Measurements from ENCODE around the gene SLC1A3.

The SLC1A3 gene

GRCh38 chr5:36613241-36613640 is 6.8 kb downstream of the SLC1A3 start:
- Histone ChIP-seq H3K27me3 (replicated peaks; ENCODE audit: control insufficient read depth, insufficient read depth, low read length, poor library complexity, severe bottlenecking) (no peaks in the 10 kb centered on the region), H3K9me3 (ENCODE audit: control insufficient read depth, low read length) (no peaks in the 10 kb centered on the region), H3K27ac (ENCODE audit: insufficient read depth, low read length, poor library complexity, severe bottlenecking) (no peak overlapping the region), H3K4me1 (ENCODE audit: control insufficient read depth, insufficient read depth, low read length, poor library complexity, severe bottlenecking) (no peaks in the 10 kb centered on the region), H3K36me3 (ENCODE audit: control insufficient read depth, insufficient read depth, low read length) (no peaks in the 10 kb centered on the region), H3K4me3 (ENCODE audit: insufficient read depth, low read depth, low read length, poor library complexity, severe bottlenecking) (no peak overlapping the region)
- no peak for DNase-seq

GRCh38 chr5:36613771-36614656 is 7.6 kb downstream of the SLC1A3 start:
- Histone ChIP-seq H3K4me1 (ENCODE audit: control insufficient read depth, insufficient read depth, low read length, poor library complexity, severe bottlenecking) (no peaks in the 10 kb centered on the region), H3K27ac (ENCODE audit: insufficient read depth, low read length, poor library complexity, severe bottlenecking) (no peak overlapping the region), H3K36me3 (ENCODE audit: control insufficient read depth, insufficient read depth, low read length) (no peaks in the 10 kb centered on the region), H3K4me3 (ENCODE audit: insufficient read depth, low read depth, low read length, poor library complexity, severe bottlenecking) (no peak overlapping the region), H3K9me3 (ENCODE audit: control insufficient read depth, low read length) (no peaks in the 10 kb centered on the region), H3K27me3 (replicated peaks; ENCODE audit: control insufficient read depth, insufficient read depth, low read length, poor library complexity, severe bottlenecking) (no peaks in the 10 kb centered on the region)
- DNase-seq: no peak

GRCh38 chr5:36614657-36615308 is 8.4 kb downstream of the SLC1A3 start:
- no peaks in the 10 kb centered on the region for H3K4me1 ChIP-seq (ENCODE audit: control insufficient read depth, insufficient read depth, low read length, poor library complexity, severe bottlenecking)
- no peaks in the 10 kb centered on the region for H3K27me3 ChIP-seq (replicated peaks; ENCODE audit: control insufficient read depth, insufficient read depth, low read length, poor library complexity, severe bottlenecking)
- no peaks in the 10 kb centered on the region for H3K36me3 ChIP-seq (ENCODE audit: control insufficient read depth, insufficient read depth, low read length)
- DNase-seq: no peak
- no peak overlapping the region for H3K27ac ChIP-seq (ENCODE audit: insufficient read depth, low read length, poor library complexity, severe bottlenecking)
- no peak overlapping the region for H3K4me3 ChIP-seq (ENCODE audit: insufficient read depth, low read depth, low read length, poor library complexity, severe bottlenecking)
- no peaks in the 10 kb centered on the region for H3K9me3 ChIP-seq (ENCODE audit: control insufficient read depth, low read length)

- no peak overlapping the region for H3K27ac ChIP-seq (ENCODE audit: insufficient read depth, low read length, poor library complexity, severe bottlenecking)
Observed at GRCh38 chr5:36619012-36619635, 12.7 kb downstream of the SLC1A3 start.

GRCh38 chr5:36621985-36622384 is 15.6 kb downstream of the SLC1A3 start:
- Histone ChIP-seq H3K9me3 (ENCODE audit: control insufficient read depth, low read length) (no peaks in the 10 kb centered on the region), H3K4me3 (ENCODE audit: insufficient read depth, low read depth, low read length, poor library complexity, severe bottlenecking) (no peak overlapping the region), H3K4me1 (ENCODE audit: control insufficient read depth, insufficient read depth, low read length, poor library complexity, severe bottlenecking) (no peaks in the 10 kb centered on the region), H3K27ac (ENCODE audit: insufficient read depth, low read length, poor library complexity, severe bottlenecking) (no peak overlapping the region), H3K36me3 (ENCODE audit: control insufficient read depth, insufficient read depth, low read length) (no peaks in the 10 kb centered on the region), H3K27me3 (replicated peaks; ENCODE audit: control insufficient read depth, insufficient read depth, low read length, poor library complexity, severe bottlenecking) (no peaks in the 10 kb centered on the region)
- no peak for DNase-seq

More at GRCh38 chr5:36619012-36619635, 12.7 kb downstream of the SLC1A3 start:
- no peaks in the 10 kb centered on the region for H3K27me3 ChIP-seq (replicated peaks; ENCODE audit: control insufficient read depth, insufficient read depth, low read length, poor library complexity, severe bottlenecking)
- no peak overlapping the region for H3K4me3 ChIP-seq (ENCODE audit: insufficient read depth, low read depth, low read length, poor library complexity, severe bottlenecking)
- H3K4me1 ChIP-seq (ENCODE audit: control insufficient read depth, insufficient read depth, low read length, poor library complexity, severe bottlenecking): no peaks in the 10 kb centered on the region
- H3K36me3 ChIP-seq (ENCODE audit: control insufficient read depth, insufficient read depth, low read length): no peaks in the 10 kb centered on the region
- H3K9me3 ChIP-seq (ENCODE audit: control insufficient read depth, low read length): no peaks in the 10 kb centered on the region
- DNase-seq: no peak

- no peak overlapping the region for H3K27ac ChIP-seq (ENCODE audit: insufficient read depth, low read length, poor library complexity, severe bottlenecking)
- no peaks in the 10 kb centered on the region for H3K9me3 ChIP-seq (ENCODE audit: control insufficient read depth, low read length)
- H3K4me1 ChIP-seq (ENCODE audit: control insufficient read depth, insufficient read depth, low read length, poor library complexity, severe bottlenecking): no peaks in the 10 kb centered on the region
- no peaks in the 10 kb centered on the region for H3K27me3 ChIP-seq (replicated peaks; ENCODE audit: control insufficient read depth, insufficient read depth, low read length, poor library complexity, severe bottlenecking)
- H3K4me3 ChIP-seq (ENCODE audit: insufficient read depth, low read depth, low read length, poor library complexity, severe bottlenecking): no peak overlapping the region
- DNase-seq: no peak
- no peaks in the 10 kb centered on the region for H3K36me3 ChIP-seq (ENCODE audit: control insufficient read depth, insufficient read depth, low read length)
Observed at GRCh38 chr5:36623832-36624231, 17.4 kb downstream of the SLC1A3 start.

- DNase-seq: no peak
- H3K9me3 ChIP-seq (ENCODE audit: control insufficient read depth, low read length): no peaks in the 10 kb centered on the region
- H3K27me3 ChIP-seq (replicated peaks; ENCODE audit: control insufficient read depth, insufficient read depth, low read length, poor library complexity, severe bottlenecking): no peaks in the 10 kb centered on the region
- H3K4me3 ChIP-seq (ENCODE audit: insufficient read depth, low read depth, low read length, poor library complexity, severe bottlenecking): no peak overlapping the region
- no peaks in the 10 kb centered on the region for H3K36me3 ChIP-seq (ENCODE audit: control insufficient read depth, insufficient read depth, low read length)
- H3K27ac ChIP-seq (ENCODE audit: insufficient read depth, low read length, poor library complexity, severe bottlenecking): no peak overlapping the region
- no peaks in the 10 kb centered on the region for H3K4me1 ChIP-seq (ENCODE audit: control insufficient read depth, insufficient read depth, low read length, poor library complexity, severe bottlenecking)
Observed at GRCh38 chr5:36624277-36624676, 17.9 kb downstream of the SLC1A3 start.

- DNase-seq: no peak
- no peaks in the 10 kb centered on the region for H3K4me1 ChIP-seq (ENCODE audit: control insufficient read depth, insufficient read depth, low read length, poor library complexity, severe bottlenecking)
- H3K4me3 ChIP-seq (ENCODE audit: insufficient read depth, low read depth, low read length, poor library complexity, severe bottlenecking): no peak overlapping the region
- no peaks in the 10 kb centered on the region for H3K36me3 ChIP-seq (ENCODE audit: control insufficient read depth, insufficient read depth, low read length)
- H3K27me3 ChIP-seq (replicated peaks; ENCODE audit: control insufficient read depth, insufficient read depth, low read length, poor library complexity, severe bottlenecking): no peaks in the 10 kb centered on the region
- H3K9me3 ChIP-seq (ENCODE audit: control insufficient read depth, low read length): no peaks in the 10 kb centered on the region
- no peak overlapping the region for H3K27ac ChIP-seq (ENCODE audit: insufficient read depth, low read length, poor library complexity, severe bottlenecking)
Observed at GRCh38 chr5:36628695-36629094, 22.3 kb downstream of the SLC1A3 start.

- no peaks in the 10 kb centered on the region for H3K4me1 ChIP-seq (ENCODE audit: control insufficient read depth, insufficient read depth, low read length, poor library complexity, severe bottlenecking)
- DNase-seq: no peak
- no peaks in the 10 kb centered on the region for H3K27me3 ChIP-seq (replicated peaks; ENCODE audit: control insufficient read depth, insufficient read depth, low read length, poor library complexity, severe bottlenecking)
Observed at GRCh38 chr5:36629729-36630128, 23.3 kb downstream of the SLC1A3 start.

More at GRCh38 chr5:36629729-36630128, 23.3 kb downstream of the SLC1A3 start:
- no peaks in the 10 kb centered on the region for H3K9me3 ChIP-seq (ENCODE audit: control insufficient read depth, low read length)
- no peak overlapping the region for H3K4me3 ChIP-seq (ENCODE audit: insufficient read depth, low read depth, low read length, poor library complexity, severe bottlenecking)
- no peaks in the 10 kb centered on the region for H3K36me3 ChIP-seq (ENCODE audit: control insufficient read depth, insufficient read depth, low read length)
- H3K27ac ChIP-seq (ENCODE audit: insufficient read depth, low read length, poor library complexity, severe bottlenecking): no peak overlapping the region
